AG20443 (cell line): ENCODE measurements around the gene LPIN3.

ENCODE experiments used
- DNase-seq: peaks from one replicate; pipeline ENCODE4 v3.0.0; 2012; ENCODE audit warnings: low spot score, mixed read lengths

LPIN3 gene

GRCh38 chr20:41320441-41320840, 20.2 kb upstream of the LPIN3 start:
- DNase-seq: no peak

- no peak for DNase-seq
Measured at GRCh38 chr20:41320976-41321375, 19.6 kb upstream of the LPIN3 start.

- no peak for DNase-seq
Measured at GRCh38 chr20:41327178-41327577, 13.4 kb upstream of the LPIN3 start.

GRCh38 chr20:41329435-41330342, 10.9 kb upstream of the LPIN3 start:
- DNase-seq: peak; percentile 94

- no peak for DNase-seq
Measured at GRCh38 chr20:41330343-41330720, 10.3 kb upstream of the LPIN3 start.

- DNase-seq: no peak
Measured at GRCh38 chr20:41330941-41331340, 9.7 kb upstream of the LPIN3 start.

- no peak for DNase-seq
Measured at GRCh38 chr20:41331731-41332130, 8.9 kb upstream of the LPIN3 start.

GRCh38 chr20:41334036-41334435, 6.6 kb upstream of the LPIN3 start:
- DNase-seq: no peak

- no peak for DNase-seq
Measured at GRCh38 chr20:41334443-41335421, 5.9 kb upstream of the LPIN3 start.

- DNase-seq: no peak
Measured at GRCh38 chr20:41335591-41335990, 5.0 kb upstream of the LPIN3 start.

GRCh38 chr20:41336711-41337492, 3.7 kb upstream of the LPIN3 start:
- no peak for DNase-seq

GRCh38 chr20:41339957-41340326, 679 bp upstream of the LPIN3 start:
- peak; percentile 82 for DNase-seq

GRCh38 chr20:41342474-41343464, 2.1 kb downstream of the LPIN3 start:
- no peak for DNase-seq

GRCh38 chr20:41344477-41344876, 3.9 kb downstream of the LPIN3 start:
- DNase-seq: peak; percentile 6

- no peak for DNase-seq
Measured at GRCh38 chr20:41344938-41345728, 4.5 kb downstream of the LPIN3 start.

GRCh38 chr20:41345729-41346067, 5.1 kb downstream of the LPIN3 start:
- no peak for DNase-seq

GRCh38 chr20:41347523-41348429, 7.2 kb downstream of the LPIN3 start:
- DNase-seq: no peak

GRCh38 chr20:41348430-41349172, 8.0 kb downstream of the LPIN3 start:
- no peak for DNase-seq
